Measurements from ENCODE around the gene NAT9.

- no peak for TF ChIP-seq CTCF (conservative IDR thresholded peaks at IDR 0.05 in 1 of 2, IDR thresholded peaks at IDR 0.05 in 1 of 2; ENCODE audit: low read depth in 1 of 2, low read length in 2 of 2)
- no peak for TF ChIP-seq EZH2 (IDR thresholded peaks at IDR 0.05; ENCODE audit: low read length, missing control alignments)
Measured at GRCh38 chr17:74772053-74772452, 4.1 kb downstream of the NAT9 start.
